HG02763 (cell line): ENCODE measurements around the gene CNTN4.

Source experiments
- ATAC-seq: cut with Tn5 transposase; IDR thresholded peaks from one replicate; pipeline ENCODE4 v1.9.1; 2021; ENCODE audit warnings: mild to moderate bottlenecking, moderate library complexity; ENCODE audit not compliant: unreplicated experiment

The CNTN4 gene

GRCh38 chr3:2849092-2849491, 750.4 kb downstream of the CNTN4 start:
- ATAC-seq, result no peak

GRCh38 chr3:2850701-2851100, 752.0 kb downstream of the CNTN4 start:
- no peak for ATAC-seq

GRCh38 chr3:2851361-2851760, 752.7 kb downstream of the CNTN4 start:
- ATAC-seq, result no peak

GRCh38 chr3:2851835-2852234, 753.2 kb downstream of the CNTN4 start:
- ATAC-seq, result no peak

DNA sequence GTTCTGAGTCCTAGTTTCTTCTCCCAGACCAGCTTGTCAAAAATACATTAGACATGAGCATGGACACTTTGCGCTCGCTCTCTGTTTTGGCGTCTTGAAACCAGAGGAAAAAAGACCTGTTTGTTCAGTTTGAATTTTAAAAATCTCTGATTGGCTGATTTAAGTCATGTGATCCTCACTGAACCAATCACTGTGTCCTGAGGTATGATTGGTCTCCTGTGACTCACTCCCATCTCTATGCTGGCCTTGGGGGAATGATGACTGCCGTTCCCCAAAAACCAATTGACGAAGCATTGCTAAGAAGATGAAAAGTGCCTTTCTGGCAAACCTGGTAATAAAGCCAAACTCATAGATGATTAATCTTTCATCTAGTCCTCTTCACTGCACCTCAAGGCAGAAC, 755.0 kb downstream of the CNTN4 start:
- ATAC-seq, result no peak

GRCh38 chr3:2856138-2857133, 757.8 kb downstream of the CNTN4 start:
- ATAC-seq, result no peak

GRCh38 chr3:2860626-2861025, 762.0 kb downstream of the CNTN4 start:
- no peak for ATAC-seq

GRCh38 chr3:2861120-2861519, 762.5 kb downstream of the CNTN4 start:
- no peak for ATAC-seq

DNA sequence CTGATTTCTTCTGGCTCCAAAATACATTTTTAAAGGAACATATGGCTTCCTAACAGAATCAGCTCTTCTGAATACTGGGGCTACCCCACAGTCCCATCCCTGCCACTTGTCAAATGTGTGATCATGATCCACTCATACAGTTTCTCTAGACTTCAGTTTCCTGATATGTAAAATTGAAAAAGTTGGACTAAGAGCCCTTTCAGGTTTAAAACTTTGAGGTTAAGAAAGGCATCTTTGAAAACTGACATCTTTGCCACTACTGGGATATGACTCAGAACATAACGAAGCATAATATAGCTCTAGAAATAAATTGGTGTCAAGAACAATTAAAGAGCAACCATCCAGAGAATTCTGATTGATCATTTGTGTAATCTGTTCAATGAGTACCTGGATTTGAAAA, 763.3 kb downstream of the CNTN4 start:
- ATAC-seq, result no peak

GRCh38 chr3:2862366-2862765, 763.7 kb downstream of the CNTN4 start:
- no peak for ATAC-seq

- ATAC-seq, result no peak
Measured at GRCh38 chr3:2863127-2863526, 764.5 kb downstream of the CNTN4 start.

DNA sequence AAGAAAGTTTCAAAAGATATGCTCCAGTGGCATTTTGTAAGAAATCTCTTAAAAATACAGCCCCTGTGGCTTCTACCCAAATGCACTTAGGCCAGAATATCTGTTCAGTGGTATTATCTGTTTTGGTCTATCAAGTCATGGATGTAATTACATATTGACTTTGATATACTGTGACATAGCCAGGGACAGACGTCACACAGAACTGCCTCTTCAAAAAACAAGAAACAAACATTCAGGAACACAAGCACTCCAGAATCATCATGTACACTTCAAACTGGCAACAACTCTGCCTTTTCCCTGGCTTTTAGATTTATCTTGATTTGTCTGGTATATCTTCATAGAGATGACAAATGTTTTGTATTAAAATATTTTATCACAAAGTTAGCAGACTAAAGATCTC, 771.2 kb downstream of the CNTN4 start:
- ATAC-seq, result no peak

GRCh38 chr3:2870724-2871333, 772.2 kb downstream of the CNTN4 start:
- ATAC-seq, result no peak

GRCh38 chr3:2872884-2873283, 774.2 kb downstream of the CNTN4 start:
- ATAC-seq, result no peak

DNA sequence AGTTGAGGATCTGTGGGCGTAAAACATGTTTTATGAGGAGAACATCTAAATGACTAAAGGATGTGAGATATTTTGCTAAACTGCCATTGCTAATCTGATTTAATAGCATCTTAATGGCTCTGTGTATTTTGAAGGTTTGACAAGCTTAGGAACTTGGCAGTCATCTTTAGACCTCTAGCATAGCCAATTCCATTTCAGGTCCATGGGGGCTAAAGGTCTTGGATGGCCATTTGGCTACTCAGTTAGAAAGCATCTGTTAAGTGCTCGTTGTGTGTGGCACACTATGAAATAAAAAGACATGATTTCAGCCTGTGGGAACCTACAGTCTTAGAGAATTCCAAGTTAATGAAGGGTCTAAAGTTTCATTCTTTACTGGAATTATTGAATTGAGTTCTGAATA, 775.3 kb downstream of the CNTN4 start:
- no peak for ATAC-seq

DNA sequence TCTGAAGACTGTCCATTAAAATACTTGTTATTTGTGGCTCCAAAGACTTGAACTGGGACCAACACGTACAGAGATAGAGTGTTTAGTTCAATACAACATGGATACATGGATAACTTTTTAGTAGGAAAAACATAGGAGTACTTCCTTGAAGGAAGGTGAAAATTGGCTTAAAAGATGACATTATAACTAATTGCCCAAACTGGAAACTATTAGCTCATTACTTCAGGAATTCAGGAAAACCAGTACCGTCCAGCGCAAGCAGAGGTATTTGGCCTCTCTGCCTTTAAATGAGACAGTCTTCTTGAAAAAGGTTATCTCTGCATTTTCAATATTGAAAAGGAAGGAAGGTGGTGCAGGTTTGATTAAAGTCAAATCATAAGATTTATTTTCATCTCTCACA, 777.0 kb downstream of the CNTN4 start:
- ATAC-seq, result no peak

DNA sequence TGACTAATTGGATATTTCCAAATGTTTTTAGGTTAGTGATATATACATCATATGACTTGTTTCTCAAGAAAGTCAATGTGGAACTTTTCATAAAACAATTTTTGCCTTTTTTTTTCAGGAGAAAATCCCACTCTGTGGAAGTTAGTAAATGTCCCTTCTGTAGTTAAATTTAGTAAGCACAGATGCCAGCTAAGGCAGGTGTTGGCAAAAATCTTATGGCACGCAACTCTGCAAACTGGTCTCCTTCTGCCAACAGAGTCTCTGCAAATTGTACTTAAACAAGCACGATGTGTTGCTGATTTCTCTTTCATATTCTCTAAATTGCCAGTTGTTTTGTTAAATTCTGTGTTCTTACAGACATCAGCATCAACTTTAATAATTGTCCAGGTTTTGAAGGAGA, 777.7 kb downstream of the CNTN4 start:
- ATAC-seq, result no peak

GRCh38 chr3:2879023-2879422, 780.4 kb downstream of the CNTN4 start:
- ATAC-seq, result no peak

GRCh38 chr3:2879587-2879986, 780.9 kb downstream of the CNTN4 start:
- ATAC-seq, result no peak

DNA sequence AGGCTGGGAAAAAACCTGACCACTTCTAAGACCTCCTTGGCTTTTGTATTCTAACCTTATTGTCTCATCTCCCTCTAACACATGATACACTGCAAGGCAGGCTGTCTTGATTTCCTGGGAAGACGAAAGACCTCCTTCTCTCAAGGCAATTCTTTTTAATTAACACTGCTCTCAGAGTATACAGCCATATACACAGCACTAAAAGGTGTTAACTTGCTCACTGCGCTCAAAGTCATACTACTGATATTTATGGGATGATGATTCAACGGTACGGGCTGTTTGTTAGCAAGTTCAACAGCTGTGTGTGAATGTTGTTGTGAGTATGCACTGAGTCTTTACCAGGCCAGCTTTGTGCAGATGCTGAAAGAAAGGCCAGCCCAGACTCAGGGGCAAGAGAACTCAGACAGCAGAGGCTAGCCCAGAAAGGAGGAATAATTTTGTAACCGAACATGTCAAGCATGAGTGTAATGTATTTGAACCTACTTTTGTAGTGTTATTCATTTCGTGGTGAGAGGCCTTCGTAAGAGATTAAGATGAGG, 781.6 kb downstream of the CNTN4 start:
- no peak for ATAC-seq

DNA sequence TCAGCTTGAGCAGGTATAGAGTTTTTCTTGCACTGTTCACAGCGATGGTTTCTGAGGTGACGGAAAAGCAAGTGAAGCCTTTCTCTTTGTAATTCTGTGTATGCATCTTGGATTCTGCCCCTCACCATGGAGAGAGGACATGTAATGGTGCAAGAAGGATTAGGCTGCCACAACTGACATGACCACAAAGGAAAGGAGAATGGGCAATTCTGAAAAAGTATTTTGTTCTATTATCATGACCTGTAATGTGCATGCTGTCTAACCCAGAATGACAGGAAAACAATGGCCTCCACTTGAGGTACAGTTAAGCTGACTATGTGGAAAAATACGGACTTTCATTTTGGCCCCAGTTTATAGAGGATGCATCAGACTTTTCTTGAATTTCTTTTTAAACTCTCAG, 784.6 kb downstream of the CNTN4 start:
- no peak for ATAC-seq

DNA sequence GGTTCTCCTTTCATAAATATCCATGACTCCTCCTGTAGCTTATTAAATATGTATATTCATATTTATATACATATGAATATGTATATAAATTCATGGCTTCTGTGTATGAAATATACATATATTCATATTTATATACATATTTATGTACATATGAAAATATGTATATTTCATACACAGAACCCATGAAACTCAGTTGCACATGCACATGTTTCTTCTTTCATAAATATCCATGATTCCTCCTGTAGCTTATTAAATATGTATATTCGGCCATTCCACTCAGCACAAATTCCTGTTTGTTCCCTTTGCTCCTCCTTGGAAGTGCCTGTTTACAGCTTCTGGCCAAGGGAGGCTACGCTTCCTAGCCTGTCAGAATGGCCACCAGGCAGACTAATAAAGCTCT, 789.9 kb downstream of the CNTN4 start:
- no peak for ATAC-seq
